Occipital lobe (tissue), 2 donors: Measurements from ENCODE around the gene PFKL. TPM values are rescaled to one million over a fixed set of nuclear protein-coding genes. Genes with fewer than 3 reads are reported as not detected.

Source experiments
- DNase-seq: peaks from one replicate; lab custom pipeline; 2025; lab: John Stamatoyannopoulos, UW
- total RNA-seq: library from RNA; depleted of rRNA; stranded (reverse); fragments of >200 nt; gene quantifications from one replicate; pipeline ENCODE4 v1.2.3, GENCODE V29; 2014

Gene PFKL
- 107 TPM for total RNA-seq

DNA sequence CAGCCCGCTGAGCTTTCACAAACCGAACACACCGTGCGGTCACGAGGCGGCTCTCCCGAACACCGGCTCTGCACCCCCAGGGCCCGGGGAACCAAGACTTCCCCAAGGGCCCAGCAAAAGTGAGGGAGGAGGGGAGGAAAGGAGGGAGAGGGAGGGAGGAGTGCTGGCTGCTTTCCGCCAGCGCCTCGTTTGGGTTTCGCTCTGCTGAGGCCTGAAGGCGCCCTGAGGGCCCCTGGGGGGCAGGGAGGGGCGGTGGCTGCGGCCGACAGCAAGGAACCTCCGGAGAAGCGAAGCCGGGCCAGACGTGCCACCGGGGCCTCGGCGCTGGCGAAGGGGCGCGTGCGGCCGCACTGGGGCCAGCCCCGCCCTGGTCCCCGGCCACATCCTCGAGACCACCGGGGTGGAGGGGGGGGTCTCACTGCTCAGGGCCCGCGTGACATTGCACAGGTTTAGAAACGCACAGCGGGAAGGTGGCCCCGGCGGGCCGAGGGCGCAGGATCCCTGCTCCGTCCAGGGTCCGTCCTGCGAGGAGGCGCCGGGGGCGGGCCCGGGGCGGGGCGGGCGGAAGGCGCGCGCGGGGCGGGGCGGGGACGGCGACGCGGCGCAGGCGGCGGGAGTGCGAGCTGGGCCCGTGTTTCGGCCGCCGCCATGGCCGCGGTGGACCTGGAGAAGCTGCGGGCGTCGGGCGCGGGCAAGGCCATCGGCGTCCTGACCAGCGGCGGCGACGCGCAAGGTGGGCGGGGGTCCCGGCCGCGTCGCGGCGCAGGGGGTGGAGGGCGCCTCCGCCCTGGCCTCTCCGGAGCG, at the start of gene PFKL:
Gene PFKL, plus strand, starts transcription at position 596 of the 804 bp plus-strand sequence. Its CDS starts 53 bp downstream, at position 649.
- peak; percentile 40 for DNase-seq

- no peak for DNase-seq
Measured at GRCh38 chr21:44253832-44254710, 45.8 kb upstream of the PFKL start.

DNA sequence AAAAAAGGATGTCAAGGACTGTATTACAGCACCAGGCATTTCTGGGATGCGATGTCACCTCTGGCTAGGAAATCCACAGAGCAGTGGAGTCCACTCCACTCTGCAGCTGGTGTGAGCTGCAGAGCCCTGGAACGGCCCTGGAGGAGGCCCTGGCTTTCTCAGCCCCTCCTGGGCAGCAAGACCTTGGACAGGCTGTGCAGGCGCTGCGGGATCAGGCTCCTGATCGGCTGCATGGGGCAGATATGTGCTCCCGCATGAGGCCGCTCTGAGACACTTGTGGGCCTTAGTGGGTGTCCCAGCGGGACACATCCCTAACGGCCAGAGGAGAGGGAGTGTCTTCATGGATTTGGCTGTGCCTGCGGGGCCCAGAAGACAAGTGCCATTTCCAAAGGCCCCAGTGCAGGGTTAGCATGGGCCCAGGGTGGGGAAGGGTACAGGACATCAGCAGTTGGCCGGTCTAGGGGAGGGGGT, 44.3 kb upstream of the PFKL start:
- DNase-seq: no peak

DNA sequence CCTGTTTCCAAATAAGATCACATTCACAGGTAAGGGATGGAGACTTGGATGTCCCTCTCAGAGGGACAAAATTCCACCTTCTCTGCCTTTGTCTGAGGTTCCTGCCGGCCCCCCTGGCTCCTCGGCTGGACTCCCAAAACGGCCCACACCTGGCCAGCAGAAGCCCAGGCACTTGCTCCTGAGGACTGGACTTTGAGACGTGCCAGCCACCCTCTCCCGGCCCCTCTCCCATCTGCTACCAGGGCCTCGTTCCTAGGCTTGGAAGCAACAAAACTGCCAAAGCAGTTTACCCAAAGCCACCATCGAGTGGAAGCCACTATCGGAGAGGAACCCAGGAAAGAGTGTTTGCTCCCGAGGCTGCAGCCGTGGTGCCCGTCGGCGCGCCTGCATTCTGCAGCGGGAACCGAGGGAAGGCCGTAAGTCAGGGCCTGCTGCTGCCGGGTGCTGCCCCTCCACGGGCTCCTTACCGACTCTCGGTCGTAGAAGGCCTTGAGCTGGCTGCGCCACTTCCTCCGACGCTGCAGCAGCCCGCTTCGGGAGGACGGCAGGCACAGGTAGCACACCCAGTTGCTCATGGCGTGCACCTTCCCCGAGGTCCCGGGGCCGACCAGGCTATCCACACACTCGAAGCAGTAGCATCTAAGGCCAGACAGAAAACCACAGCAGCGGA, 41.7 kb upstream of the PFKL start:
- no peak for DNase-seq

DNA sequence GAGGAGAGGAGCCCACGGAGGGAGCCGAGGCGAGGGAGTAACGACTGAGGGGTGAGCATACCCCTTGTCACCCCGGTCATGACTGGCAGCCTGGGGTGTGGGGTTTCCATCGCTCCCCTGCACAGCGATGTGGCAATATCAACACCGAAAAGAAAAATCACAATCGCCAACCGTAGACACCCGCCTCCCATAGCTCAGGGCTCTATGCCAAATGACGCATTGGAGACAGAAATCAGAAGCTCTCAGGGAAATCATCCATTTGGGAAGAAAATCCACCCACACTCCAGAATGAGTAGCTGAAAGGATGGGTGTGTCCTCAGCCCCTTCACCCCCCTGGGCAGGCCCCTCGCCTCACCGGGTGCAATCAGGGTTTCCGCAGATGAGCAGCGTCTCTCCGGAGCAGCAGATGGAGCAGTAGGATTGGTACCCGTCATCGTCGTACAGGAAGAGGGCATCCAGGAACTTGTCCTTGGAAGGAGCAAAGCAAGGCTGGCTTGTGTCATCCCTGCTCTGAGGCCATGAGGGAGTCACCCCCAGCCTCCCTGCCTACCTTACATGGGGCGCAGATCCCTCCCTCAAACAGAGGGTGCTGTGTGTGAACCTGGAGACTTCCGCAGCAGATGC, 40.7 kb upstream of the PFKL start:
- DNase-seq: no peak

DNA sequence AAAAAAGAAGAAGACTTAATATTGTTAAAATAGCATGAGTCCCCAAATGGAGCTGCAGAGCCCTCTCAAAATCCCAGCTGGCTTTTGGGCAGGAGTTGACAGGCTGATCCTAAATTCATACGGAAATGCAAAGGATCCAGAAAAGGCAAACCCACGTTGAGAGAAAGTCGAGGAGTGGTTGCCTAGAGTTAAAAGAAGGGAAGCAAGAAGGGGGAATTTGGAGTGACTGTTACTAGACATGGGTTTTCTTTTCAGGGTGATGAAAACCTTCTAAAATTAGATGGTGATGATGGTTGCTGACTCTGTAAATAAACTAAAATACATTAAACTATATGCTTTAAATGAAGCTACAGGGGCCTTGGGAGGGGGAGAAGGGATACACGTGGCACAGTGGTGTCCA, 39.8 kb upstream of the PFKL start:
- DNase-seq: no peak

DNA sequence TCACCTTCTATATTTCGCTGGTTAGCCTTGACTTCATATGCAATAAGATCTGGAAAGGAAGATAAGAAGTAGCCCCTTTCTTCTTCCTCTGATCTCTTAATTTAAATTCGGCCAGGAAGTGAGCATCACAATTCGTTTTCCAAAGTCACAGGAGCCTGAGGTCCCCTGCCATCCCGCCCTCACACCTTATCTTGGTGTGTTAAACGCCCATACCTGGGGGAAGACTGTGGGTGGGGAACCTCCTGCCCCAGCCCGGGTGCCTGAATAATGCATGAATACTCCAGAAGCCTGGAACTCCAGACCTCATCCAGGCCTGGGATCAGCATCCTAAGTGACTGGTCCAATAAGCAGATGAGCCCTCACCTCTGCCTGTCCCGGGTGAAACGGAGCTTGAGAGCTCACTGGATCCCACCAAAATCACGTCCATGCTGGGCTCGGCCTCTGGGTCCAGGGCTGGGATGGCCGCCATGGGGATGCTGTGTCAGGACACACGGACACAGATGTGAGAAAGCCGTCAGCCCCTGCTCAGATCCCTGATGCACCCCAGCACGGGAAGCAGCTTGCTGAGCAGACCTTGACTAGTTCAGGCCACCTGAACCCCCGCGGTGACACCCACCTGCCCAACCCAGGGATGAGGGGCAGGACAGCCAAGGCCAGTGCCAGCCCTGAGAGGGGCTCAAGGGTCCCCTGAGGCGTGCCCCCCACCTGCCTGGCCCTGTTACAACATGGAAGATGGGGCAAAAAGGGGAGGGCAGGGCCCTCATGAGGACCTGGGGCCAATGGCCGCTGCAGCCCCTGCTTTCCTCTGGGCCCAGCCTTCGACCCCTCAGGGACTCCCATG, 38.8 kb upstream of the PFKL start:
- DNase-seq: no peak

- no peak for DNase-seq
Measured at GRCh38 chr21:44261675-44262295, 38.1 kb upstream of the PFKL start, which contains the start of gene DNMT3L. TSS of gene DNMT3L (minus strand) at chr21:44261897. CDS start at chr21:44261259, 638 bp downstream.

DNA sequence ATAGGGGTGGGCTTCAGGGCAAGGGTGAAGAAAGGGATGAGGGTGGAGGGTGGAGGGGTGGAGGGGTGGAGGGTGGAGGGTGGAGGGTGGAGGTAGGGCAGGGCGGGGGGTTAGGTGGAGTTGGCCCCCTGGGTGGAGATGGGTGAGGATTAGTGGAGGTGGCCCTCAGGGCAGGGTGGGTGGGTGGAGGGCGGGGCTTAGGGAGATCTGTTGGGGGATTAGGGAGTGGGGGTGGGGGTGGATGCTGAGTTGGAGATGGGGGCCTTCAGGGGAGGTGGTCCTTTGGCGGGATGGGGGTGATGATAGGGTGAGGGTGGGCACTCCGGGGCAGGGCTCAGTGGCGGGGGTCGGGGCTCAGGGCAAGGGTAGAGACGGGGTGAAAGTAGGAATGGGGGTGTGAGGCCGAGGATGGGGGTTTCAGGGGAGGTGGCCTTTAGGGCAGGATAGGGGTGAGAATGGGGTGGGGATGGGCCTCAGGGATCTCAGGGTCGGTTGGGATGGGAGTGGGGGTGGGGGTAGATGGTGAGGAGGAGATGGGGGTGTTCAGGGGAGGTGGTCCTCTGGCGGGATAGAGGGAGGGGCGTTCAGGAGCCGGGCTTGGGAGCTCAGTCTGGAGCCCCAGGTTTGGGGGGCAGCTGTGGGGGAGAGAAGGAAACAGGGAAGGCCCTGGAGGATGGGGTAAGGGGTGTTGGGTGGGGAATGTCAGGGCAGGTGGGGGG, 37.4 kb upstream of the PFKL start:
- no peak for DNase-seq

- no peak for DNase-seq
Measured at GRCh38 chr21:44263221-44263760, 36.6 kb upstream of the PFKL start.

DNA sequence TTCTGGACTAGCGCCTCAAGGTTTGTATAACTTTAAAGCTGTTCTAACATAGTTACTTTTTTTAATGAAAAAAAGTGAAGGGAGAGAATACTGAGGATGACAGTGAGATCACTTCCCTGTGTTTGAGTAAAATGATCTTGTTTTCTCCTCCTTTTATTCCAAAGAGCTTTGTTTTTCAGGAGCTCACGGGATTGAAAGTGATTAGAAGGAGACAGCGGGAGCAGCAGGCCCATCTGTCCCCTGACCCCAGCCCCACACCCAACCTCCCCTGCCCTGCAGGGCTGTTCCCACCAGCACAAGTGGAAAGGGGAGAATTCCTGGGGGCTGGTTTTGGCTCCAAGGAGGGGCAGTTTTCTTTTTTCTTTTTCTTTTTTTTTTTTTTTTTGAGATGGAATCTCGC, 36.1 kb upstream of the PFKL start:
- DNase-seq: no peak

DNA sequence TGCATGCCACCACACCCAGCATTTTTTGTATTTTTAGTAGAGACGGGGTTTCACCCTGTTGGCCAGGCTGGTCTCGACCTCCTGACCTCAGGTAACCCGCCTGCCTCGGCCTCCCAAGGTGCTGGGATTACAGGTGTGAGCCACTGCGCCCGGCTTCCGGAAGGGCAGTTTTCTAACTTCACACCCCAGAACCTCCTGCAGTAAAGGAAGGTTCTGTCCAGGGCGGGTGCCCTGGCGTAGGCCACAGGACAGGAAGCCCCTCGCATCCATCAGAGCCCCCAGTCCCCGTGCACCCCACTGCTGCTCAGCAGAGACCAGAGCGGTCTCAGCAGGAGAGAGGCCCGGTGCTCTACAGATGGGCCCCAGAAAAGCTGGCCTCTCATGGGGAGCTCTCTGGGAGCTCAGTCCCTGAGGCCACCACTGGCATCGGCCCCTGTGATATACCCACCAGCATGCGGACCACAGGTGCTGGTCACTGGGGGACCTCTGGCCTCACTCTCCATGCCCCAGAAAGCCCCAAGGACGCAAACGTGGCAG, 34.1 kb upstream of the PFKL start:
- no peak for DNase-seq

- DNase-seq: no peak
Measured at GRCh38 chr21:44267655-44268142, 32.2 kb upstream of the PFKL start.

DNA sequence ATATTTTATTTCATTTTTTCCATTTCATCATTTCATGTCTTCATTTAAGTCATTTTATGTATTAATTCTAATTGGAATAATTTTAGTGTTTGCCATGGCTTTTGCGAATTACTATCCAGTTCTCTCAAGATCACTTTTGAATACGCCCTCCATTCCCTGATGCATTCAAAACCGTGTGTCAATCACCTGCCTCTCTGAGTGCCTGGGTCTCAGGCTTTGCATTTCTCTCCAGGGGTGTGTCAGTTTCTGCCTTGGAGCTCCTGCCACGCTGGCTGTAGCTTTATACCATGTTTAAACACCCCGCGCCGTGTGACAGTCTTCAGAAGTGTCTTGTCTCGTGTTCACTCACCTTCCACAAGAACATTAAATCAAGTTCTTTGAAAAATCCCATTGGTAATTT, 30.8 kb upstream of the PFKL start:
- no peak for DNase-seq

DNA sequence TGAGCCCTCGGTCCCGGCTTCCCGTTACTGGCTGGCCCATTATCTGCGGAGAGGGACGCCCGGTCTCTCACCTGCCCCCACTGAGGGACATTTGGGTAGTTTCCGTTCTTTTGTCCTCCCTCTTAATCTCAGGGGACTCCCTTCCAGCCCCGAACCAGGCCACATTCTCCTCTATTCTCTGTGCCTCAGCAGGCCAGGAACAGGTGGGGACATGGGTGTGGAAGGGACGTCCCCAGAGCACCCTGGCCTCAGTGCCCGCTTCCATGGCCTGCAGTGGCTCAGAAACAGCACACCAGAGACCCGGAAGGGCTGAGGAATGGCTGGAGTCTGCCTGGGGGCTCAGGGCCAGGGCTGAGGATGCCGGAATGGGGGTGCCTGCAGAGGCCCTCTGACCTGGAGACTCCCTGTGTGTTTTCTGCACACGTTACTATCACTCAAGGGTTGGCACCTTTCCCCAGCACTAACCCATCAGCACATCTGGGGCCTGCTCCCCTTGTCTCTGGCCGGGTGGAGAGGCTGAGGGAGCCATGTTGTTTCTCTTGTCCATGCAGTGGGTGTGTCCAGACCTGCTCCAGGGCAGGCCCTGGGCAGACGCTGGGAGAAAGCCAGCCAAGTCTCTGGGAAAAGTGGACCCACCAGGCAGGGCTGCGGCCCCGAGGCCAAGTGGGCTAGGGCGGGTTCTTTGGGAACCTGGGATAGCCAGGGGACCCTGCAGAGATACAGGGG, 28.1 kb upstream of the PFKL start:
- DNase-seq: no peak

- no peak for DNase-seq
Measured at GRCh38 chr21:44272284-44272858, 27.5 kb upstream of the PFKL start.

GRCh38 chr21:44273046-44273445, 26.8 kb upstream of the PFKL start:
- DNase-seq: no peak
